MM.1S (cell line): ENCODE results near the gene LTB.

Source experiments
- EZH2 ChIP-seq: fragments of 300-600 bp; sonication (generic); optimal IDR thresholded peaks from 2 replicates; pipeline ENCODE3; 2017; ENCODE audit warnings: low read depth, mild to moderate bottlenecking, antibody characterized with exemption, low read length, mixed read lengths
- EZH2phosphoT487 ChIP-seq: fragments of 300-600 bp; sonication (generic); IDR thresholded peaks from 2 replicates; pipeline ENCODE4 v1.6.1; 2018; ENCODE audit warnings: antibody characterized with exemption, low read length
- TF ChIP-seq, protein P1 (sequence below): fragments of 300-600 bp; sonication (generic); IDR thresholded peaks from 2 replicates; pipeline ENCODE4 v1.5.1; 2016; ENCODE audit warnings: antibody characterized with exemption, low read length, mixed read lengths

- TF ChIP-seq, protein P1, sequence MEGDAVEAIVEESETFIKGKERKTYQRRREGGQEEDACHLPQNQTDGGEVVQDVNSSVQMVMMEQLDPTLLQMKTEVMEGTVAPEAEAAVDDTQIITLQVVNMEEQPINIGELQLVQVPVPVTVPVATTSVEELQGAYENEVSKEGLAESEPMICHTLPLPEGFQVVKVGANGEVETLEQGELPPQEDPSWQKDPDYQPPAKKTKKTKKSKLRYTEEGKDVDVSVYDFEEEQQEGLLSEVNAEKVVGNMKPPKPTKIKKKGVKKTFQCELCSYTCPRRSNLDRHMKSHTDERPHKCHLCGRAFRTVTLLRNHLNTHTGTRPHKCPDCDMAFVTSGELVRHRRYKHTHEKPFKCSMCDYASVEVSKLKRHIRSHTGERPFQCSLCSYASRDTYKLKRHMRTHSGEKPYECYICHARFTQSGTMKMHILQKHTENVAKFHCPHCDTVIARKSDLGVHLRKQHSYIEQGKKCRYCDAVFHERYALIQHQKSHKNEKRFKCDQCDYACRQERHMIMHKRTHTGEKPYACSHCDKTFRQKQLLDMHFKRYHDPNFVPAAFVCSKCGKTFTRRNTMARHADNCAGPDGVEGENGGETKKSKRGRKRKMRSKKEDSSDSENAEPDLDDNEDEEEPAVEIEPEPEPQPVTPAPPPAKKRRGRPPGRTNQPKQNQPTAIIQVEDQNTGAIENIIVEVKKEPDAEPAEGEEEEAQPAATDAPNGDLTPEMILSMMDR, result no peak
- no peak for TF ChIP-seq EZH2phosphoT487
- no peak for TF ChIP-seq EZH2
Observed at GRCh38 chr6:31559606-31559957, 22.6 kb downstream of the LTB start.
